Activated T-cell treated with anti-CD3 and anti-CD28 coated beads, Interleukin-2, amount 50 U/mL, for 24 hours (primary cell): ENCODE data around the gene MED20.

Experiments
- DNase-seq: peaks from one replicate; pipeline ENCODE4 v3.0.0-alpha.2; 2020
- H3K27ac Mint-ChIP-seq: 2 replicates; pipeline ENCODE4 v1.8.0; 2020; ENCODE audit warnings: mild to moderate bottlenecking, mixed read lengths
- H3K27me3 Mint-ChIP-seq: 2 replicates; pipeline ENCODE4 v1.8.0; 2020; ENCODE audit warnings: mixed read lengths
- H3K36me3 Mint-ChIP-seq: 2 replicates; pipeline ENCODE4 v1.8.0; 2020; ENCODE audit warnings: low read depth, mixed read lengths
- H3K4me1 Mint-ChIP-seq: 2 replicates; pipeline ENCODE4 v1.8.0; 2020; ENCODE audit warnings: low read depth, mixed read lengths
- H3K4me3 Mint-ChIP-seq: 2 replicates; pipeline ENCODE4 v1.8.0; 2020; ENCODE audit warnings: mild to moderate bottlenecking, moderate library complexity, mixed read lengths
- H3K9me3 Mint-ChIP-seq: 2 replicates; pipeline ENCODE4 v1.8.0; 2020; ENCODE audit warnings: mixed read lengths

The MED20 gene

DNA sequence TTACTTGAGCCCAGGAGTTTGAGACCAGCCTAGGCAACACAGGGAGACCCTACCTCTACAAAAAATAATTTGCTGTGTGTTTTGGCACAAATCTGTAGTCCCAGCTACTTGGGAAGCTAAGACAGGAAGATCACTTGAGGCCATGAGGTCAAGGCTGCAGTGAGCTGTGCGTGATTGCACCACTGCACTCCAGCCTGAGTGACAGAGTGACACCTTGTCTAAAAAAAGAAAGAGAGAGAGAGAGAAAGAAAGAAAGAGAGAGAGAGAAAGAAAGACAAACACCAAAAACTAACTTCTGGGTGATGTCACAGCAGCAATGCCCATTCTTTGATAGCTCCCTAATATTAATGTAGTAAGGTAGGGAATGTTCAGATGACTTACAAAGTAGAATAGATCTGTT lies 46.2 kb downstream of the MED20 start:
- H3K27me3 Mint-ChIP-seq: no peaks in the 10 kb centered on the region
- no peak for DNase-seq
- peaks cover 3% of the 10 kb centered on the region for H3K36me3 Mint-ChIP-seq
- H3K4me3 Mint-ChIP-seq: no peak overlapping the region
- no peaks in the 10 kb centered on the region for H3K4me1 Mint-ChIP-seq
- no peak overlapping the region for H3K27ac Mint-ChIP-seq
- H3K9me3 Mint-ChIP-seq: no peaks in the 10 kb centered on the region

DNA sequence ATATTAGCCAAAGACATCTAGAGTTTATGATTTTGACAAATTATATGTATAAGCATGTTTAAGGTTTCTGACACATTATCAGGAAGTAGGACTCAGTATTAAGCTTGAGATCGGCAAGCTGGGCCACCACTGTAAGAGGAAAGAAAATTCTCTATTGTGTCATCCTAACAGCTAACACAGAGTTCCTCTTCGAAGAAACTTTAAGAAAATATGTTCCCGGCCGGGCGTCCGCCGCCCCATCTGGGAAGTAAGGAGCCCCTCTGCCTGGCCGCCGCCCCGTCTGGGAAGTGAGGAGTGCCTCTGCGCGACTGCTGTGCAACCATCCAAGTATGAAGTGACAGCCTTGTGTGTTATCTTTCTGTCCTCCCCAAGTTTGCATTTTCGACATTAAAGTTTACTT lies 48.8 kb downstream of the MED20 start:
- H3K4me3 Mint-ChIP-seq: no peak overlapping the region
- H3K27me3 Mint-ChIP-seq: no peaks in the 10 kb centered on the region
- no peaks in the 10 kb centered on the region for H3K9me3 Mint-ChIP-seq
- H3K27ac Mint-ChIP-seq: no peak overlapping the region
- no peaks in the 10 kb centered on the region for H3K4me1 Mint-ChIP-seq
- H3K36me3 Mint-ChIP-seq: peaks cover 3% of the 10 kb centered on the region
- DNase-seq: no peak

DNA sequence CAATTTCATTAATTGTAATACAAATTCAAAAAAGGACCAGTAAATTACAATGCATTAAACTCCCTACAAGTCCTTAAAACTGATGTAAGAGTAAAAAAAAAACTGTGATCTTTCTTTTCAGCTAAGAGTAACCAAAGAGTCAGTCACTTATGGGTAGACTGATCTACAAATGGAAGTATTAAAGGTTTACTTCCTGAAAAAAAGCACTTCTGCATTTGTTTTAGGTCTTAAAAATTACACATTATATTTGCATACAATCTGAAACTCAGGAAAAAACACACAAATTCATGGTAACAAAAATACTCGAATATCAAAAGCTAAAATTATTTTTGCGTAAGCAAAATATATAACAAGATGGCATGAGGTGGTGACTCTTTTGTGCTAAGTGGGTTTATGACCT lies 49.2 kb downstream of the MED20 start:
- no peak overlapping the region for H3K4me3 Mint-ChIP-seq
- H3K36me3 Mint-ChIP-seq: peaks cover 3% of the 10 kb centered on the region
- H3K27ac Mint-ChIP-seq: no peak overlapping the region
- H3K9me3 Mint-ChIP-seq: no peaks in the 10 kb centered on the region
- DNase-seq: no peak
- no peaks in the 10 kb centered on the region for H3K27me3 Mint-ChIP-seq
- no peaks in the 10 kb centered on the region for H3K4me1 Mint-ChIP-seq

DNA sequence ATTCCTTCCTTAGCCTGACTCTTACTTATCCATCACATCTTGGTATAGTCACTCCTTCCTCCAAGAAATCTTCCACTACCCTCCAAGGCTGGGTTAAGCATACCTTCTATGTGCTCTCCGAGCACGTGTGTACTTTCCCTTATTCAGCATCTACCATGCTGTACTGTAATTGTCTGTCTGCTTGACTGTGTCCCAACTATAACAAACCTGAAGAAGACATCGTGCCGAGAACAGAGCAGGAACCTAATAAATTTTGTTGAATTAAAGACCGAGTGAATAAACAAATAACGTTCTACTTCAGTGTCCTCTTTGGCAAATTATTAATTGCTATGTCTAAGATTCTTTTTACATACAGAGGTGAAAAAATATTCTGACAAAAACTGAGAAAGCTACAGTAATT lies 61.6 kb downstream of the MED20 start:
- no peaks in the 10 kb centered on the region for H3K4me1 Mint-ChIP-seq
- no peaks in the 10 kb centered on the region for H3K27me3 Mint-ChIP-seq
- H3K36me3 Mint-ChIP-seq: no peaks in the 10 kb centered on the region
- no peak overlapping the region for H3K27ac Mint-ChIP-seq
- DNase-seq: no peak
- no peaks in the 10 kb centered on the region for H3K9me3 Mint-ChIP-seq
- no peak overlapping the region for H3K4me3 Mint-ChIP-seq

DNA sequence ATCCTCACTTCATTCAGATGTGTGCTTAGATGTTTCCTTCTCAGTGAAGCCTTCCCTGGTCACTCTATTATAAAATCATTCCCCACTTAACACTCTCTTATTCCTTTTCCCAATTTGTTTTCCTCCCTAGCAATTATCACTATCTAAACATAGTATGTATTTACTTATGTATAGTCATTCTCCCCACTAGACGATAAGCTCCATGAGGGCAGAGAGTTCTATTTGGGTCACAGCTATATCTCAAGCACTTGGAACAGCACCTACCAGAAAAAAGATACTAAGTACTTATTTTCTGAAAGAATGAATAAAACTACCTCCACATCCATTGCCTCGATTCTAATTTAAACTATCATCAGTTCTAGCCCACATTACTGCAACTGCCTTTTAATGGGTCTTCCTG lies 62.2 kb downstream of the MED20 start:
- H3K27ac Mint-ChIP-seq: no peak overlapping the region
- no peaks in the 10 kb centered on the region for H3K36me3 Mint-ChIP-seq
- H3K27me3 Mint-ChIP-seq: no peaks in the 10 kb centered on the region
- no peaks in the 10 kb centered on the region for H3K9me3 Mint-ChIP-seq
- H3K4me1 Mint-ChIP-seq: no peaks in the 10 kb centered on the region
- H3K4me3 Mint-ChIP-seq: no peak overlapping the region
- DNase-seq: no peak
